AG09319 (cell line): ENCODE results near the gene TOP3B.

Experiments
- DNase-seq: peaks from one replicate; pipeline ENCODE4 v3.0.0-alpha.2; 2010; ENCODE audit warnings: low read depth; ENCODE audit errors: extremely low read depth
- TF ChIP-seq, protein P1 (sequence below): IDR thresholded peaks from 2 replicates; pipeline ENCODE4 v1.5.1; 2011; ENCODE audit warnings: low read depth, mild to moderate bottlenecking, inconsistent platforms, low read length, moderate library complexity

TOP3B gene

GRCh38 chr22:21921184-21921721 lies 61.3 kb downstream of the TOP3B start:
- TF ChIP-seq, protein P1, sequence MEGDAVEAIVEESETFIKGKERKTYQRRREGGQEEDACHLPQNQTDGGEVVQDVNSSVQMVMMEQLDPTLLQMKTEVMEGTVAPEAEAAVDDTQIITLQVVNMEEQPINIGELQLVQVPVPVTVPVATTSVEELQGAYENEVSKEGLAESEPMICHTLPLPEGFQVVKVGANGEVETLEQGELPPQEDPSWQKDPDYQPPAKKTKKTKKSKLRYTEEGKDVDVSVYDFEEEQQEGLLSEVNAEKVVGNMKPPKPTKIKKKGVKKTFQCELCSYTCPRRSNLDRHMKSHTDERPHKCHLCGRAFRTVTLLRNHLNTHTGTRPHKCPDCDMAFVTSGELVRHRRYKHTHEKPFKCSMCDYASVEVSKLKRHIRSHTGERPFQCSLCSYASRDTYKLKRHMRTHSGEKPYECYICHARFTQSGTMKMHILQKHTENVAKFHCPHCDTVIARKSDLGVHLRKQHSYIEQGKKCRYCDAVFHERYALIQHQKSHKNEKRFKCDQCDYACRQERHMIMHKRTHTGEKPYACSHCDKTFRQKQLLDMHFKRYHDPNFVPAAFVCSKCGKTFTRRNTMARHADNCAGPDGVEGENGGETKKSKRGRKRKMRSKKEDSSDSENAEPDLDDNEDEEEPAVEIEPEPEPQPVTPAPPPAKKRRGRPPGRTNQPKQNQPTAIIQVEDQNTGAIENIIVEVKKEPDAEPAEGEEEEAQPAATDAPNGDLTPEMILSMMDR = no peak
- no peak for DNase-seq

GRCh38 chr22:21920341-21921183 lies 62.0 kb downstream of the TOP3B start:
- no peak for DNase-seq
- TF ChIP-seq, protein P1 = no peak

DNA sequence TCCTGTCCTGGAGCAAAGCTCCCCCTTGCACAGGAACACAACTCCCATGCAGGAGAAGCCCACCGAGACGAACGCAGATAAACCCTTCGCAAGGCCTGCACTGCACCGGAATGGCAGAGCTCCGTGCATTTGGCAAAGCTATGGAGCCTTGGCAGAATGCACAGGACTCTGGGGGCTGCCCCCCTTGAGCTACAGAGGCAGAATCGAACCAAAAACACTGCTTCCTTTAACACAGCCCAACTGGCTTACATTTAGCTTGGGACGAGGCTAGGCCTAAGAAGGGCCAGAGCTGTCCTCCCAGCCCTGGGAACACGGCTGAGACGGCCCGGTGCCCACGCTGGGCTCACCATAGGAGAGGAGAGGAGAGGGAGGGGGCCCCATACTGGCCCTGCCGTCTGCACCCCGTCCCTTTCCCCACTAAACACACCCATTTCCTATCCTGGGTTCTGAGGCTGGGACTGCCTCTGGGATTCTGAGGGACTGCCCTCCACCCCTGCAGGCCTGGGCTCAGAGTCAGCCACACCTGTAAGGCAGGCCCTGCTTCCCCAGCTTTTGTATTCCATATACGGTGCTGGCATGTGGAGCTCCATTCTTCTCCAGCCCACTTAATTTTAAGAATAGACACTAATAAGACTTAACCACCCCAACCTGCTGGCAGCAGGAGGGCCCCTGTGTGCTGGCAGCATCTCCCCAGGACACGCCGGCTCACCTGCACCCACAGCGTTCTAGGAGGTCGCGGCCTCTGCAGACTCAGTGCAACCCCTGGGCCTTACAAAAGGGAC lies 62.9 kb downstream of the TOP3B start:
- DNase-seq = no peak
- TF ChIP-seq, protein P1 = no peak

DNA sequence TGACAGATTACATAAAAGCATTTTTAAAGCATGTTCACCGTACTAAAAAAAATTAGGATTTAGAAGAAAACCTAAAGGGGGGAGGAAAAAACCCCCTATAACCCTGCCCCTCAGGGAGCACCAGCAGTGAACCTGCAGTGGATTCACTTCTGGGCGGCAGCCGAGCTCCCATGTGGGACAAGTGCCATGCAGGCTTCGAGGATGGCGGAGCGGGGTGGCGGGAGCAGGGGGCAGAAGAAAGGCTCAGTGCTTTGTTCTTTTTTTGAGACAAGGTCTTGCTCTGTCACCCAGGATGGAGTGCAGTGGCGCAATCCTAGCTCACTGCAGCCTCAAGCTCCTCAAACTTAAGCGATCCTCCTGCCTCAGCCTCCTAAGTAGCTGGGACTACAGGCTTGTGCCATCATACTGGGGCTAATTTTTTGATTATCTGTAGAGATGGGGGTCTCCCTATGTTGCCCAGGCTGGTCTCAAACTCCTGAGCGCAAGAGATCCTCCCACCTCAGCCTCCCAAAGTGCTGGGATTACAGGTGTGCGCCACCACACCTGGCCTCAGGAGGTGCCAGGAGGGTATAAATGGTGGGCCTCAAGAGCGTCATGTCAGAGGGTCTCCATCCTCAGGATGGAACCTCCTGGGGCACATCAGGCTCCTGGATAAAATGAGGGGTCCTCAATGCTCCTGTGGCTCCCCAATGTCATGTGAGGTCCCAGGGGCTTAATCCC lies 64.0 kb downstream of the TOP3B start:
- TF ChIP-seq, protein P1 = no peak
- DNase-seq = no peak

- TF ChIP-seq, protein P1 = no peak
- no peak for DNase-seq
Observed at GRCh38 chr22:21917959-21918261, 64.7 kb downstream of the TOP3B start.

- TF ChIP-seq, protein P1 = no peak
- DNase-seq = no peak
Observed at GRCh38 chr22:21917181-21917958, 65.2 kb downstream of the TOP3B start.
